ENCODE measurements around the gene CRACR2B.

CRACR2B gene

DNA sequence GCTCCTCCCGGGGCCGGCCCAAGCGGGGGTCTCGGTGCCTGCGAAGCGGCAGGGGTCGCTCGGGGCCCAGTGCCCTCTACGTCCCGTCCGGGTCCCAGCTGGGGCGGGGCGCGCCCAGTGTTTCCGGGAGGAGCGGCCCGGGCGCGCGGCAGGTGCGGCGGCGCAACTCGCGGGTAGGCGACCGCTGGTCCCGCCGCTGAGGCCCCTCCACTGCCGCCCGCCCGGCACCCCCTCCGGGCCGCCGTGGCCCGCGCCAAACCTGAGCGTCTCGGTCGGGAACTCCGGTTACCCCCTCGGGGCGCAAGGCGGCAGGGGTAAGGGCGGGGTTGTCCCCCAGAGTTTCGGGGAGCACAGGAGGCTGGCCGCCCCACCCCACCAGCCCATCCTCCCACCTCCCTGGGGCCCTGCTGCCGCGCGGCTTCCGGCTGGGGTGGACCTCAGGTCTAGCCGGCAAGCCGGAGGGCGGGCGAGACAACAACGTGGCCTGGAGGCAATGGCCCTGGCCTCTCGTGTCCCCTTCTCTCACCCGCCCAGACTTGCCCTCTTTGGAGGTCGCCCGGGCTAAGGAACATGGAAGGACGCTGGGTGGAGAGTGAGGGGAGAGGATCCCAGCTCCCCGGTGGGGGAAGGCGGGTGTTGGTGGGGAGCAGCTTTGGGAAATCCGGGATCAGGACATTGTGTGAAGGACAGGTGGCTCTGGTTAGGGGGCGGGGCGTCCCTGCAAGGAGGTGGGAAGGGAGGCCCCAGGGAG is 398 bp upstream of the CRACR2B start:
- DNase-seq = no peak

DNA sequence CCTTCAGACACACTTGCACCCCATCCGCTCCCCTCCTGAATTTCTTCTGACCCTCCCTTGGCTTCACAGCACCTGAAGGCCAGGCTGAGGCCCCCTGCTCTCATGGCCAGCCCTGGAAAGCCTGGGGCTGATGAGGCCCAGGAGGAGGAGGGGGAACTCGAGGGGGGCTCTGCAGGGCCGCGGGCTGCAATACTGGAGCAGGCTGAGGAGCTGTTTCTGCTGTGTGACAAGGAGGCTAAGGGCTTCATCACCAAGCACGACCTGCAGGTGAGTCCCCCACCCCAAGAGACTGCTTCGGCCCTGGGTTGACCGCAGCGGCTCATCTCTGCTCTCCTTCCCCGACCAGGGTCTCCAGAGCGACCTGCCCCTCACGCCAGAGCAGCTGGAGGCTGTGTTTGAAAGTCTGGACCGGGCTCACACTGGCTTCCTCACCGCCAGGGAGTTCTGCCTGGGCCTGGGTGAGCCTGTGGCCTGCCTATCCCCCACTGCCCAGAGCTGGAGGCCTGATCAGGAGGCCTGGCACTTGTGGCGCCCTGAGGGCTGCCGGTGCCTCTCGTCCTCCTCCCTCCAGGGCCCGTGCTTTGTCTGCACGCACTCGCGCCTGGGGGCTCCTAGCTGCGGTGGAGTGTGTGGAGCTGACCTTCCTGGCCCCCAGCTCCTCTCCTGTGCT is 922 bp downstream of the CRACR2B start:
- no peak for DNase-seq

DNA sequence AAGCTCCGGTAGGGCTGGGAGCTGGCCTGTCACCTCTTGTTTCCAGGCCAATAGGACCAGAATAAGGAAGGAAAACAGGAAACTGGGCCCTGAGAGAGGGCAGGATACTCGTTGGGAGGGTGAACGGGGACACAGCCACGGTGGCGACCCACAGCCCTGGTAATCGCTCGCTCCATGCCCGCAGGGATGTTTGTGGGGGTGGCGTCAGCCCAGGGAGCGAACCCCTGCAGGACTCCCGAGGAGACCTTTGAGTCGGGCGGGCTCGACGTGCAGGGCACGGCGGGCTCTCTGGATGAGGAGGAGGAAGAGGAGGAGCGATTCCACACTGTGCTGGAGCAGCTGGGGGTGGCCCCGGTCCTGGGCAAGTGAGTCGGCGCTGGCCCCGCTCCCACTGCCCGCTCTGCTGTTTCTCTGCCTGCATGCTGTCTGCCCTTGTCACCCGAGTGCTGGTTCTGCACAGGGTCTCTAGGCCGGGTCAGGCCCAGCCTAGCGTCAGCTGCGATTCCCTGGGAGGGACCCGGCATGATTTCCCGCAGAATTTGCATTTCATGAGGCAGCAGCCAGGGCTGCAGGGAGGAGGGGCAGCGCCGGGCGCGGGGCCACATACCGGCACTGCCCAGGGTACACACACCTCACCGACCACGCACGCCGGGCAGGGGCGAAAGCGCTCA is 1.6 kb downstream of the CRACR2B start:
- DNase-seq = no peak

DNA sequence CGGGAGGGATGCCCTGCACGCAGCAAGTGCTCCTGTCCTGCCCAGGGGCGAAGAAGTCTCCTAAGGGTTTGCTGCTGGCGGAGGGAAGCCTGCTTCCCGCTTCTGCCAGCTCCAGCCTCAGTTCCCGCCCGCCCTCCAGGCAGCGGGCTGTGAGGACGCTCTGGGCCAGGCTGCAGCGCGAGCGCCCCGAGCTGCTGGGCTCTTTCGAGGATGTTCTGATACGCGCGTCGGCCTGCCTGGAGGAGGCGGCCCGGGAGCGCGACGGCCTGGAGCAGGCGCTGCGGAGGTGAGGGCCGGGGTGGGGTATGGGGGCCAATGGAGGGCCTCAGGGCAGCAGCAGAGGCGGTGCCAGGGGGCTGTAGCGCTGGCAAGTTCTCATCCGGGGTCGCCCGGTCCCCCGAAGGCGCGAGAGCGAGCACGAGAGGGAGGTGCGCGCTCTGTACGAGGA is 2.2 kb downstream of the CRACR2B start:
- no peak for DNase-seq

DNA sequence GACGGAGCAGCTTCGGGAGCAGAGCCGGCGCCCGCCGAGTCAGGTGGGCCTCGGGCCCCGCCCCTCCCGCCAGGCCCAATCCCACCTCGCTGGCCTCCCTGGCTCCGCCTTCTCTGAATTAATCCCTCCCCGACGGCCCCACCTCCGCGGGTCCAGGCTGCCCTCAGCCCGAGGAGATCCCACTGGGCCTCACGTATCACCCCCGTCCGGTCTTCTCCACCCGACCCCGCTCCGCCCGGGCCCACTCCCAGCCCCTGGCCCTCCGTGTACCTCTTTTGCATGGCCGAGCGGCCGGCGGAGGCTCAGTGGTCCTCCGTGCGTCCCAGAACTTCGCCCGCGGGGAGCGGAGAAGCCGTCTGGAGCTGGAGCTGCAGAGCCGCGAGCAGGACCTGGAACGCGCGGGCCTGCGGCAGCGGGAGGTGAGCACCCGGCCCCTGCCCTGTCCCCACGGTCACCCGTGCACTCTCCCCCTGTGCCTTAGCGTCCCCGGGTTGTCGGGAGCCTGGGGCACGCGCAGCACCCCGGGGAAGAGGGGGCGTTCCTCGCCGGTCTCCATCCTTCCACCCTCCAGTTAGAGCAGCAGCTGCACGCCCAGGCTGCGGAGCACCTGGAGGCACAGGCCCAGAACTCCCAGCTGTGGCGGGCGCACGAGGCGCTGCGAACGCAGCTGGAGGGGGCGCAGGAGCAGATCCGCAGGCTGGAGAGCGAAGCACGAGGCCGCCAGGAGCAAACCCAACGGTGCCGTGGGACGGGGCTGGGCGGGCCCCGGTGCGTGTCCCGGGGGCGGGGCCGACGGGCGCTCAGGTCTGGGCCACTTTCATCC is 2.8 kb downstream of the CRACR2B start:
- peak; percentile 34 to 37 for DNase-seq

DNA sequence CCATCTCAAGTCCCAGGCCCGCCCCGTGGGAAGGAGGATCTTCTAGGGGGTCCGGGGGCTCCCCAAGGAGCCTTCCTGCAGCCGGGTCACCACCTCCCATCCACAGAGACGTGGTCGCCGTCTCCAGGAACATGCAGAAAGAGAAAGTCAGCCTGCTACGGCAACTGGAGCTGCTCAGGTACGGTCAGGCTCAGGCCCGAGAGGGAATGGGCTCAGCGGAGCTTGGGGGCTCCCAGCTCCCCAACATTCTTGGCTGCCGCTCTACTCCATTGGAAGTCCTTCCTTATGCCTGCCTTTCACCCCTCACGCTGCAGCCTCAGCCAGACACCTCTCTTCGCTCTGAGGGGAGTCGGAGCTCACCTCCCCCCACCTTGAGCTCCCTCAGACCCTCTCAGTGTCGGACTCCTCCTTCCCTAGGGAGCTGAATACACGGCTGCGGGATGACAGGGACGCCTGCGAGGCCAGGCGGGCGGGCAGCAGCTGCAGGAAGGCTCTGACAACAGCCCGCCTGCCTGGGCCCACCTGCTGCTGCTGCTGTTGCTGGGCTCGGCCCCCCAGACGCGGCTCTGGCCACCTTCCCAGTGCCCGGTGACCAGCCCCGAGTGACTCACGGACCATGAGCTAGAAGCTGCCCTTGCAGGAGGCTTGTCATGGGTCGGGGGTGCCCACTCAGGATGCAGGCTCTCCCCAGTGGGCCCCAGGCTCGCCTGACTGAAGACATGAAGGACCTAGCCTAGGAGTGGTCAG is 3.6 kb downstream of the CRACR2B start:
- DNase-seq = no peak

DNA sequence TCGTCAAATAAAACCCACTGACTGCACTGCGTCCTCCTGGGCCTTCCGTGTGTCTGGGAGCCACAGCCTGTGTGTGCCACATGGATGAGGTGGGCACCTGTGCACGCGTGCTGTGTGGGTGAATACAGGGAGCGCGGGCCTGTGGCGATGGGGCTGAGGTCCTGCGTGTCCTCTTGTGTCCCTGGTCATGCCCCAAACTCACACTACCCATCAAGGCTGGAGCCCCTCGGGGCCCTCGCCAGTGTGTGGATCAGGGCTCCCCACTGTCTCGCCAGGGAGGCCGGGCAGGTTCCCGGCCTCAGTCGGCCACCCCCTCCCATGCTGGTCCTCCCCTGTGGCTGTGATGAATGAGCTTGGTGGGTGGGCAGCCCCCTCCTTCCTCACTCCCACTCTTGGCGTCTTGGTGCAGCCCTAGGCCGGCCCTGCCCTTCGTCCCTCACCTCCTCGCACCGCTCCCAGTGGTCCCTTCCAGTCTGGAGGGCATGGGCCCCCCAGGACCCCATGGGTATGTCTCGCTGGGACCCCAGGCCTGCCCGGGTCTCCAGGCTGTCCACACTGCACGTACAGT is 4.3 kb downstream of the CRACR2B start:
- no peak for DNase-seq

DNA sequence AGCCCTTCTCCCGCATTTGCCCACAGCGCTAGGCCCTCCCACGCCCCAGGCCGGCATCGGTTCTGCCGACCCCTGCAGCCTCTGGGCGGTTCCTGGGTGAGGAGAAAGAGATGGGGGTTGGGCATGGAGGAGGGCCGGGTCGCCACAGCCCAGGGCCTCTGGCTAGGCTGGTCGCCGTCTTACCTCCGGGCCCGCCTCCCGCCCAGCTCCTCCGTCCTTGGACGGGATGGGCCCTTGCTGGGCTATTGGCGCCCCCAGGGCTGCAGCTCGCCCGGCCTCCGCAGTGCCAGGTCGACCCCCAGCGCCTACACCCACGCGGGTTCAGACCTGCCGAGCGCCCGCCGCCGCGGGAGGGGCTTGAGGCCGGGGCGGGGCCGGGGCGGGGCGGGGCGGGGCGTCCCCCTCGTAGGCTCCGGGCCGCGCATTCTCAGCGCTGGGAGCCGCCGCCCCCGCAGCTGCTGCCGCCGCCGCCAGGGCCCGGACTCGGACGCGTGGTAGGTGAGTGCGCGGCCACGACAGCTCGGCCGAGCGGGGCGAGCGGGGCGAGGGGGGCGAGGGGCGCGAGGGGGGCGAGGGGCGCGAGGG is 4.9 kb downstream of the CRACR2B start, which contains the start of gene CD151:
Gene CD151 (plus strand): TSS at position 424 of the 585 bp plus-strand sequence. CDS start 3,118 bp downstream, outside the sequence.
- peak; percentile 55 to 68 for DNase-seq

DNA sequence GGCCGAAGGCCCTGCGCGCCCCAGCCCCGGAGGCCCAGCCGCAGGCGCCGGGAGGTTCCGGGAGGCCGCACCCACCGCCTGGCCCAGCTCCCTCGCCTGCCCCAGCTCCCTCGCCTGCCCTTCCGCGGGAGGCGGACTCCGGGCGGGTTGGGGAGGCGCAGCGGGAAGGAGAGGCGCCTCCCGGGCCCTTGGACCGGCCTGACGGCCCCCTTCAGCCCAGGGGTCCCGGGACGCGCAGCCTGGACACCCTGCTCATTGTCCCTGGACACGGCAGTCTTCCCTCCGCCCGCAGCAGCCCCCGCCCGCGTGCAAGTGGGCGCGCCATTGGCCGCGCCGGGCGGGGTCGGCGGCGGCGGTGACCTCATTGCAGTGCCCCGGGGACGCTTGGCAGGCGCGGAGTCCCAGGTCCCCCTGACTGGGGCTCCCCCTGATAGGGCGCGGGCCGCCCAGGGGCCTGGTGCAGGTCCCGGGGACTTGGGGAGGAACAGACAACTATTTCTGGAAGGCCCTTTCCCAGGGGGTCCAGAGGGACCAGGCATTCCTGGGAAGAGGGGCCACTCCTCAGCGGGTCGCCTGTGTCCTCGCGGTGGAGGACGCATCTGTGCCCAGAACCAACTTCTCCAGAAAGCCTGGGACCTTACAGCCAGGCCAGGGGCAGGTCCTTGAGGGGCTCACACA is 5.5 kb downstream of the CRACR2B start:
- peak; percentile 49 to 58 for DNase-seq

DNA sequence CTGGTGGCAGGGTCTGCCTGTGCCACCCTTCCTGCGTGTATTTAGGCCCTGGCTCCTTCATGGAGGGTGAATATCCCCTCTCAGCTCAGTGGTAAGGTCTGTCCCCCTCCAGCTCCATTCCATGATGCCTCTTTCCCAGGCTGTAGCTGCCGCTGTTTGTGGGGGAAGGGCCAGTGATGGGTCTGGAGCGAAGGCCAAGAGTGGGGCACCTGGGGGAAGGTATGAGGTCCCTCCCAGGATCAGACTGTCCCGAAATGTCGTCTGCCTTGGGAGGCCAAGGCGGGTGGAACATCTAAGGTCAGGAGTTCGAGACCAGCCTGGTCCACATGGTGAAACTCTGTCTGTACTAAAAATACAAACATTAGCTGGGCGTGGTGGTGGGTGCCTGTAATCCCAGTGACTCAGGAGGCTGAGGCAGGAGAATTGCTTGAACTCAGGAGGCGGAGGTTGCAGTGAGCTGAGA is 6.2 kb downstream of the CRACR2B start:
- DNase-seq = no peak

DNA sequence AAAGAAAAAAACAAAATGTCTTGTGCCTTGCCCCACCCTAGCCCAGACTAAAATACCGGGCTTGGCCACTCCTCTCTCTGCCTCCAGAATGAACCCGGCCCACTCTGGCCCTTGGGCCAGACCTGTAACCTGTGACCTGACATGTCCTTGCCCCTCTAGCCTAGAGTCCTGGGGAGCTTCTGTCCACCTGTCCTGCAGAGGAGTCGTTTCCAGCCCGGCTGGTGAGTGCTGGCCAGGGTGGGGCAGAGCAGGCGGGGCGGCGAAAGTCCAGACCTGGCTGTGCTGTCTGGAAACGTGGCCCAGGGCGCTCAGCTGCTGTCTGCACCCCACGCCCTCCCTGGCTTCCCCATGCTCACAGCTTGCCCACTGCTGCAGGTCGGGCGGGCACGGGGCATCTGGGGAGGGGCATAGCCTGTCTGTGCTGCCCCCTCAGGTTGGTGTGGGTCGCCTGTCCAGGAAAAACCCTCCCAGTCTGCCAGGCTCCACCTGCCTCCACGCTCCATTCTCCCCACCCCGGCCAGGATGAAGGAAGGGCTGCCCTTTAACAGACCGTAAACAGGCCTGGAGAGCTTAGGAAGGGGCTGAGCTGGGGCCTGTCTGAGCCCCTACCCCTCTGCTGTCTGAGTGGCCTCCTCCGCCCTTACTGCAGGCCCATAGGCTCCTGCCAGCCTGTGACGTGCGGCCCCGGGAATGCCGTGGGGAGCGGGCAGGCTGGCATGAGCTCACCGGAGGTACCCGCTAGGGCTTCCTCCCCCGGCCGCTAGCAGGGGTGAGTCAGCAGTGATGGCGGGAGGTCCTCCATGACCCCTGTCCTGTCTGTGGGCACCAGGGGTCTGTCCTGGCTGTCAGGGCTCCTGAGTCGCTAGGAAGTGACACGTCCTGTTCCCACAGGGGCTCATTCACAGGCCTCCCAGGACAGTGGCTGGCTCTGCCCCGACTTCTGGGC is 6.9 kb downstream of the CRACR2B start:
- peak; percentile 34 to 51 for DNase-seq

DNA sequence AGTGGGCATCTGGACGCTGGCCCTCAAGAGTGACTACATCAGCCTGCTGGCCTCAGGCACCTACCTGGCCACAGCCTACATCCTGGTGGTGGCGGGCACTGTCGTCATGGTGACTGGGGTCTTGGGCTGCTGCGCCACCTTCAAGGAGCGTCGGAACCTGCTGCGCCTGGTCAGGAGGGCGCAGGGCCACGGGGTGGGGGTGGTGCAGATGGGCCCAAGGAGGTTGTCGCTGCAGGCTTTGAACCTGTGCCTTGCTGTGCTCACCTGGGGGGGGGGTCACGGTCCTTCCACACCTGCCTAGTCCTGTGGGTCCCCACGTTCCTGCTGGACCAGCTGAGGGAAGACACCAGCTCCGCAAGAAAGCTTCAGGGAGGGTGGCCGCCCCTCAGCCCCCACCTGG is 8.6 kb downstream of the CRACR2B start:
- DNase-seq = no peak

DNA sequence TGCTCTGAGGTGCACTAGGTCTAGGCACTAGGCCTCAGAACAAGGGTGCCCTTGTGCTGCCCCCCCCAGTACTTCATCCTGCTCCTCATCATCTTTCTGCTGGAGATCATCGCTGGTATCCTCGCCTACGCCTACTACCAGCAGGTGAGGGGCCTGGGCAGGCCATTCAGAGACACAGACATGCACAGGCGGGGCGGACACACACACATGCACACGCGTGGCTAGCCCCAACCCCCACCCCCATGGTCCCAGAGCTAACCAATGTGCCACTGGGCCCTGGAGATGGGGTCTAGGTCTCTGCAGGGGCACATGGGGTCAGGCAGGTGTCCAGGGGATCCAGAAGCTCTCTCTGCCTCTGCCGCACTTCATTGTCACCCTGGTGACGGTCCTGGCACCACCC is 9.0 kb downstream of the CRACR2B start:
- DNase-seq = no peak

DNA sequence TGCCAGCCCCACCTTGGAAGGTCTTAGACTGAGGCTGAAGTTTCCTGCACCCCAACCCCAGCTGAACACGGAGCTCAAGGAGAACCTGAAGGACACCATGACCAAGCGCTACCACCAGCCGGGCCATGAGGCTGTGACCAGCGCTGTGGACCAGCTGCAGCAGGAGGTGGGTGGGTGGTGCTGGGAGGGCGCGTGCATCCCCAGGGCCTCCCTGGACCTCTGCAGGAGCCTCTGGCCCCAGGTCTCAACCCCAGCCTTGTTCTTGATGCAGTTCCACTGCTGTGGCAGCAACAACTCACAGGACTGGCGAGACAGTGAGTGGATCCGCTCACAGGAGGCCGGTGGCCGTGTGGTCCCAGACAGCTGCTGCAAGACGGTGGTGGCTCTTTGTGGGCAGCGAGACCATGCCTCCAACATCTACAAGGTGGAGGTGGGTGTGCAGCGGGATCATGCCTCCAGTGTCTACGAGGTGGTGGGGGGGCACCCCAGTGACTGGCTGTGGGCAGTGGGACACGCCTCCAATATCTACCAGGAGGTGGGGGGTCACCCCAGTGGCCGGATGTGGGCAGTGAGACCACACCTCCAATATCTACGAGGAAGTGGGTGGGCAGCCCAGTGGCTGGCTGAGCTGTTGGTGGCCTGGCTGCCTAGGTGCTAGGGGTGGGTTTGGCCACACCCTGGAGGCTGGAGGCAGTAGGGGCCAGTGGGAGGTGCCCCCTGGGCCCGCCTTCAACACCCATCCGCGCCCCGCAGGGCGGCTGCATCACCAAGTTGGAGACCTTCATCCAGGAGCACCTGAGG is 9.7 kb downstream of the CRACR2B start:
- no peak for DNase-seq

DNA sequence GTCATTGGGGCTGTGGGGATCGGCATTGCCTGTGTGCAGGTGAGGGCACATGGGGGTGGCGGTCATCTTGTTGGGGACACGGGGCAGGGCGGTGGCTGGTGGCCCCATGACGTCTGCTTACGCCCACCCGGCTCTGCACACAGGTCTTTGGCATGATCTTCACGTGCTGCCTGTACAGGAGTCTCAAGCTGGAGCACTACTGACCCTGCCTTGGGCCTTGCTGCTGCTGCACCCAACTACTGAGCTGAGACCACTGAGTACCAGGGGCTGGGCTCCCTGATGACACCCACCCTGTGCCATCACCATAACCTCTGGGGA is 10.2 kb downstream of the CRACR2B start:
- DNase-seq = no peak

DNA sequence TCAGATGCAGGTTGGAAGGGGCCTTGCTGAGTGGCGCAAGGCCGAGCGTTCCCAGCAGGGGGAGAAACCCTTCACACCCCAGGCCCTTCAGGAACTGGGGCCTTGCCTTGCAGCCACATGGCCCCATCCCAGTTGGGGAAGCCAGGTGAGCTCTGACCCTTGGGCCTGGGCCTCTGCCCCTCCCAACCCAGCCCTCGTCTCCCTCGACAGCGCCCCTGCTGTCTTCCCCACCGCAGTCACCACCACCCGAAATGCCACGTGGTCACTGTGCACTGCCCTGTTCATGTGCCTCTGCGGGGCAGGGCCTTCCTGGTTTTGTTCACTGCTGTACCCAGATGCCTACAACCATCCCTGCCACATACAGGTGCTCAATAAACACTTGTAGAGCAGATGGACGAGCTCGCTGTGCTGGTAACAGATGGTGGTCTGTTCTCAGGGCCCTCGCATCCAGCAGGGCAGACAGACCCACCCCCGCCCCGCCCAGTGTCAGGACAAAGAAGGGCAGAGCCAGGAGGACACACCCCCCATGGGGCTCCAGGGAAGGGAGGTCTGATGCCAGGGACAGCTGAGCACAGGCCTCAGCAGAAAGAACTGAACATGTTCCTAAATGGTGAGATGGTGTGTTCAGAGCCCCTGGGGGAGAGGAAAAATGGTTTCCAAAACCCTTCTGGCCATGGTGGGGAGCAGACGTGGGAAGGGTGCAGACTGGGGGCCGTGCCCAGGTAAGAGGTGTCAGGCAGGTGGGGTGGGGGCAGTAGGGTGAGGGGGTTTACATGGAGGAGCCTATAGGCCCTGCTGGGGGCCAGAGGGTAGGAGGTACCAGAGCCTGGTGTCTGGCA is 10.9 kb downstream of the CRACR2B start:
- DNase-seq = no peak

DNA sequence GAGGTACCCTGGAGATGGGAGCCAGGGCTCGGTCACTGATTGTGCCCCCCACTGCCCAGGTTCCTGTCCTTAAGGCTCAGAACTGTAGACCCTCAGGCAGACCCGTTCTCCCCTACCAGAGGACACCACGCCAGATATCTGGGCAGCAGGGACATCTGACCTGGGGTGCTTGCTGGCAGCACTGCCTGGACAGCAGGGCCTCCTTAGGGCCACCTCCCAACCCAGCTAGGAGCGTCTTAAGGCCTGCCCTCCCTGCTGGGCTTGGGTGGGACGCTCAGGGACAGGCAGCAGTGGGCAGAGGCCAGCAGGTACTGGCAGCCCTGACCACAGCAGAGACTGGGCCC is 11.5 kb downstream of the CRACR2B start:
- DNase-seq = no peak
